NCI-H1930 (cell line): ENCODE results near the gene MAGEF1.

ENCODE experiments used
- DNase-seq, 2 experiments: peaks; one replicate each; lab custom pipeline; 2025; lab: John Stamatoyannopoulos, UW

Gene MAGEF1

DNA sequence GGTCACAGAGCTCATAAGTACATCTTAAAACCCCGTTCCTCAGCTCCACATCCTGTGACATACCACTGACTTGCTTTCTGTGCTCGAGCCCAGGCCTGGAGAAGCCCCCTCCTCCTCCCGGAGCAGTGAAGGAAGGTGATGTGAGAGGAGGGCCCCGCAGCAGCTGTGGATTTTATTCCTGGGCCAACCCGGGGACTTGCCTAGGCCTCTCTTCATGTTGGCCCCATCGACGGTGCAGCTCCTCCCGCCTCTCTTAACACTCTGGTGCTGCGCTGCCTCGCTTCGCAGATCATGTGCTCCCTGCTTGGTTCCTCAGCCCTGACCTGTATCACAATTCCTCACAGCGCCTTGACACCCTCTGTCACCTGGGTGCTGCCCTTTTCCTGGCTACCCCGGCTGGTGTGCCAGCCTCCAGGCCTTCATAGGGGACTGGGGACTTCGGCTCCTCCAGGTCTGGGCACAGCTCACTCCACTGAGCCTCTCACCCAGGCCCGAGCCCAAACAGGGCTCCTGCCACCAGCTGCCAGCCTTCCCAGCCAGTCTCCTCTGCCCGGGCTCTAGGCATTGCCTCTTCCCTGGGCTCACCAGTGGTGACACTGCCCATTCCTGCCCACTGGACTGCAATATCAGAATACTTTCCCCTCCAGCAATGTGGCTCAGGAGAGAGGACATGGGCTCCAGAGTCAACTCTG is 21.5 kb downstream of the MAGEF1 start:
- DNase-seq: no peak

- DNase-seq: no peak
Measured at GRCh38 chr3:184688882-184689271, 23.0 kb downstream of the MAGEF1 start.

DNA sequence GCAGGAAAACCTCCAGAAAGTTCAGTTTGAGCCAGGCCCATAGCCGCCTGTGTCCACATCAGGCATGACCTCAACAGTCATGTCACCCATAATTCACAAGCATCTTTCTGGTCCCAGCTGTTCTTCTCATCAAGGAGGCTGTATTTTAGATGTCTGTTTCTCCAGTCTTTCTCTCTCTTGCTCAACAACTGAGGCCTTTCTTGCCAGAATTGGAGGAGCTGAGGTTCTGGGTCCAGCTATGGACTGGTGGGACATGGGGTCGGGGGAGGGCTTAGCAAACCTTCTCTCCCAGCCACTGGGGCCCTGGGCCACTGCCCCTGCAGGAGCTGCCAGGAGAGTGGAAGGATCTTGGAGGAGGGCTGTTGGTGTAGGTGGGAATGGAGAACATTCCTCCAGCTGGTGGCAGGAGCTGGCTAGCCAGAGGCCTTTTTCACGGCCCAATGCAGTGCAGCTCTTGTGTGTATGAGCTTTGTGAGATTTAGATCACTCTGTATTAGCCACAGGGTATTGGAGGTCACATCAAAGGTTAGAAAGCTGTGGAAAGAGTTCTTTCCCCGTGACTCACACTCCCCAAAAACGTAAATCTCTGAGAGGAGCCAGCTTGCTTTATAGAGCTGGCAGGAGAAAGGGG is 23.5 kb downstream of the MAGEF1 start:
- DNase-seq: no peak

- DNase-seq: no peak
Measured at GRCh38 chr3:184687363-184688015, 24.4 kb downstream of the MAGEF1 start.

- DNase-seq: no peak
Measured at GRCh38 chr3:184685646-184686045, 26.2 kb downstream of the MAGEF1 start.

DNA sequence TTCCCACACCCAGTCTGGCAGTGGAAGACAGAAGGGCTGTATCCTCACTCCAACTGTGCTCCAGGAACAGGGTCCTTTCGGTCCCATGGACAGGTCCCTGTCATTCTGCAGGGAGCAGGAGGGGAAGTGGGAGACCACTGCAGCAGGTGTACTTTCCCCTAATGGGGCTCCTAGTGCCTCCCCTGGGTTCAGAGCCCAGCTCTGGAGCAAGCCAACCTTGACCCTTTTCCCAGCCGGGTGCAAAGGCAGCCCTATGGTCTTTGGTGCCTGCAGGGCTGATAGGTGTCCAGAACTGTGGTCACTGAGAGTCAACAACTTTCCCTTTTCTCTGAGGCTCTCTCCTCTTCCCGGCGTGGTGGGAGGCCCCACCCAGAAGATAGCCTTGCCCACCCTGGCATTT is 26.8 kb downstream of the MAGEF1 start:
- no peak for DNase-seq

DNA sequence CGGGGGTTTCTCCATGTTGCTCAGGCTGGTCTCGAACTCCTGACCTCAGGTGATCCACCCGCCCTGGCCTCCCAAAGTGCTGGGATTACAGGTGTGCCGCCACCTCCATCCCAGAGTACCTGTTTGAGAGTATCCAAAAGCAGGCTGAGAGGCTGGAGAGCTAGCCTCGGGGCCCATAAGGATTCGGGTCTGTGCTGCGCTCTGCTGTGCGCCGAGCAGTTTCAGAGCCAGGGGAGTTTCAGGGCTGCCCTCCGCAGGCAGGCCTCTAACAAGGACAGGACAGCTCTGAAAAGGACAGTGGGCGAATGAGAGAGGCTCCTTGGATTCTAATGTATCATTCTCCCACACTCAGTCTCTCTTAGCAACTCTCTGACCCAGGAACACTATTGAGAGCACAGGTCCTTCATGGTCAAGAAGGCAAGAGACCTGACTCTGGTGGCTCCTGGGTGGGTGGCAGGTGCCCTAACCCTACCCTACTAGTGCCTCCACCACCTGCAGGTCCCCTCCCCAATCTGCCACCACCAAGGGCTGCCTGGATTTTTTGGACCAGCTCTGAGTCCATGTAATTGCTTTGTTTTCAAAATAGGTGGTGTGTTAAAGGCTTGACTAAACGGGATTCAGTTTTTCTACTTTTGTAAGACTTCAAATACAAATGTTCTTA is 27.8 kb downstream of the MAGEF1 start:
- DNase-seq: no peak

GRCh38 chr3:184683234-184683633 is 28.6 kb downstream of the MAGEF1 start:
- DNase-seq: no peak

GRCh38 chr3:184682671-184683070 is 29.2 kb downstream of the MAGEF1 start:
- DNase-seq: no peak

GRCh38 chr3:184680385-184681345 is 31.2 kb downstream of the MAGEF1 start:
- DNase-seq: no peak

- no peak for DNase-seq
Measured at GRCh38 chr3:184679056-184679816, 32.6 kb downstream of the MAGEF1 start.

GRCh38 chr3:184678317-184679055 is 33.4 kb downstream of the MAGEF1 start:
- DNase-seq: no peak

GRCh38 chr3:184677344-184678316 is 34.2 kb downstream of the MAGEF1 start:
- DNase-seq: no peak

DNA sequence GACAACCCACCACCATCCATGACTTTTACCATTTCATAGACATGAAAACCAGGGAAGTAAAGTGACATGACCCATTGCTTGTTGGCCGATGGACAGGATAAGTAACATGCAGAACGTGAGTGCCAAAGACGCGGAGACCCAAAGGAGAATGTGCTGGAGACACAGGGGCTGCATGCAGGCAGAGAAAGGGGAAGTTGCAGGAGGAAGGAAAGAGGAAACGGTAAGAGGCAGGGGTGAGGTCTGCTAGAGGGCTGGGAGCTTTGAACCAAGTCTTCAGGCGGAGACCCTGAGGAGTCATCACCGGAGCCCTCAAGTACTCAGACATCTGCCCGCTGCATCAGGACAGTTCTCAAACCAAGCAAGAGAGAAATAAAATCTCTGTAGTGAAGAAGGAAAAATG is 34.9 kb downstream of the MAGEF1 start:
- no peak for DNase-seq

DNA sequence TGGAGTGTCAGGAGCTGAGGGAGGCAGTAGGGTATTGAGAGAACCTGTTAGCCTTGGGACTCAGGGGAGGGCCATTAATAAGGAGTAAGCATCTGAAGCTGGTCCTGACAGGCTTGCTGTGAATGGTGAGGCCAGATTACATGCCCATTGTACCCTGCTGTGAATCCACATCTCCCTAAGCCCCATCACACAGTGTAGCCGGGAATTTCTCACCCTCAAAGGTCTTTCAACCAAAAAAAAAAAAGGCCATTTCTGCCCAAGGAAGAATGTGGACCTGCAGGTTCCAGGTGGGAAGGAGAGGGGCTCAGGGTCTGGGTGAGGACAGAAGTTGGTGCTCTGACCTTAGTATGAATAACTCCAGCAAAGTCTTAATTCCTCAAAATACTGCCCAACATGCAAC is 37.2 kb downstream of the MAGEF1 start:
- no peak for DNase-seq

- no peak for DNase-seq
Measured at GRCh38 chr3:184672977-184673870, 38.6 kb downstream of the MAGEF1 start.

GRCh38 chr3:184672335-184672734 is 39.5 kb downstream of the MAGEF1 start:
- no peak for DNase-seq

DNA sequence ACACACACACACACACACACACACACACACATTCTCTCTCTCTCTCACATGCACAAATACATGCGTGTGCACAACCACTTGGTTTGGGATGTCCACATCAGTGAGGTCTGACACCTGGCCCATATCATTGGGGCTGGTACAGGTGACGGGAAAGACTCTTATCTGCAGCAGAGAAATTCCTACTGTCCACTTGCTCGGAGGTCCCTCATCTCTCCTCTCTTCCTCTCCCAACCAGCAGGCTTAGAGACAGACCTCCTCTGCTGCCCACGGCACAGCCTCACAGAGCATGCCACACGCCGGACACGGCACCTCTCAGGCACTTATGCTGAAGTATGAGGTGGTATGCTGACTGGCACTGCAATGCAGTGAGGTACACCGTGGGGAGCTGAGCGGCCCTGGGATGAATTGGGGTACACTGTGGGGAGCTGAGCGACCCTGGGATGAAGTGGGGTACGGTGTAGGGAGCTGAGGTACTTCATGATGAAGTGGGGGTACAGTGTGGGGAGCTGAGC is 41.7 kb downstream of the MAGEF1 start:
- no peak for DNase-seq
